ENCODE data around the gene SPTLC2. TPM values are rescaled to one million over a fixed set of nuclear protein-coding genes. Genes with fewer than 3 reads are reported as not detected.
A peak's percentile ranks its signal among the peaks of the same experiment; 100 is the strongest.

SPTLC2 gene
- total RNA-seq, 1 experiment from 2014 or later, result 32.6 TPM

GRCh38 chr14:77641534-77642341 lies 25.3 kb upstream of the SPTLC2 start:
- Histone ChIP-seq H4K20me1 (ENCODE audit: control insufficient read depth, insufficient read depth, insufficient read length) (no peaks in the 10 kb centered on the region), H3K4ac (ENCODE audit: low read depth, low read length) (no peak overlapping the region), H2BK5ac (ENCODE audit: insufficient read length, low read length) (no peak overlapping the region), H3K4me2 (ENCODE audit: insufficient read depth, insufficient read length, low read length) (no peak overlapping the region), H3K27me3 (ENCODE audit: insufficient read depth, low read length) (no peaks in the 10 kb centered on the region), H2BK15ac (ENCODE audit: low read depth, low read length) (no peak overlapping the region), H3K9me3 (ENCODE audit: control insufficient read depth, low read depth, low read length) (no peaks in the 10 kb centered on the region), H3T11ph (ENCODE audit: low read length) (no peak overlapping the region), H3K27ac (ENCODE audit: insufficient read length, low read depth, low read length) (no peak overlapping the region), H3K79me1 (ENCODE audit: insufficient read depth, low read depth, low read length, poor library complexity, severe bottlenecking) (no peaks in the 10 kb centered on the region), H3K4me1 (ENCODE audit: insufficient read depth, low read length) (no peaks in the 10 kb centered on the region), H4K91ac (ENCODE audit: insufficient read length, low read depth, low read length) (no peak overlapping the region), H3K14ac (ENCODE audit: insufficient read depth, low read length) (no peak overlapping the region), H2BK120ac (ENCODE audit: low read depth, low read length, poor library complexity, severe bottlenecking) (no peak overlapping the region), H2BK20ac (ENCODE audit: low read depth, low read length, poor library complexity, severe bottlenecking) (no peak overlapping the region), H3K56ac (ENCODE audit: insufficient read length, low read depth, low read length) (no peak overlapping the region), H2AFZ (ENCODE audit: low read length) (no peak overlapping the region), H3K9ac (ENCODE audit: extremely low read depth, insufficient read length, low read length) (no peak overlapping the region), H4K8ac (replicated peaks; ENCODE audit: insufficient read length, low read depth, low read length) (no peak overlapping the region), H3K23ac (ENCODE audit: insufficient read length, low read depth, low read length) (no peak overlapping the region), H2AK5ac (ENCODE audit: insufficient read length, low read length) (no peak overlapping the region), H4K5ac (ENCODE audit: insufficient read length, low read depth, low read length) (no peak overlapping the region), H2BK12ac (ENCODE audit: insufficient read length, low read depth, low read length) (no peak overlapping the region), H3K79me2 (ENCODE audit: insufficient read depth, low read length) (no peaks in the 10 kb centered on the region), H3K18ac (ENCODE audit: insufficient read length, low read depth, low read length) (no peak overlapping the region), H3K23me2 (ENCODE audit: insufficient read length, low read depth, low read length, poor library complexity, severe bottlenecking) (no peaks in the 10 kb centered on the region)
- WGBS (ENCODE audit: extremely low coverage, insufficient read length, low lambda C conversion rate), result no CpG with 5 or more reads among the region's 47 CpGs
- Mint-ChIP-seq H3K36me3 (ENCODE audit: insufficient read depth in 1 of 3, low read depth in 3 of 3) (peaks cover 0 to 2% (median 0%) of the 10 kb centered on the region in 3 experiments; a peak in 1 of 7 replicates), H3K4me3 (no peak overlapping the region; a peak in 1 of 5 replicates), H3K27ac (peak overlapping the region in 1 of 3 experiments; percentile 55; a peak in 1 of 7 replicates), H3K27me3 (ENCODE audit: low read depth) (no peaks in the 10 kb centered on the region; the same call in 1 of the 2 replicates), H3K9me3 (peaks cover 8 to 10% of the 10 kb centered on the region in 2 experiments), H3K4me1 (no peaks in the 10 kb centered on the region)
- TF ChIP-seq CTCF (conservative IDR thresholded peaks at IDR 0.05), result no peak
- DNase-seq, result no peak
